Liver (tissue), 3 donors: ENCODE data around the gene SLC27A3.

Source experiments
- ATF3 ChIP-seq: IDR thresholded peaks from 2 replicates; pipeline ENCODE4 v1.6.1; 2016; ENCODE audit warnings: antibody characterized with exemption
- CTCF ChIP-seq: fragments of 150-350 bp; IDR thresholded peaks from 2 replicates; pipeline ENCODE4 v1.5.1; 2017; ENCODE audit warnings: improper control_type of control experiment, low read depth, low read length; ENCODE audit not compliant: missing input control
- GABPA ChIP-seq, 2 donors: IDR thresholded peaks in 1 of 2; conservative IDR thresholded peaks in 1 of 2; 2 replicates each; pipeline ENCODE4 v1.6.1; 2016; ENCODE audit warnings: antibody characterized with exemption in 2 of 2, mild to moderate bottlenecking in 1 of 2, moderate library complexity in 1 of 2
- HNF4A ChIP-seq, 2 donors: conservative IDR thresholded peaks; 2 replicates each; pipeline ENCODE4 v1.6.1; 2016; ENCODE audit warnings: antibody characterized with exemption in 2 of 2, mild to moderate bottlenecking in 2 of 2
- JUND ChIP-seq, 2 donors: IDR thresholded peaks; 2 replicates each; pipeline ENCODE4 v1.6.1; 2016; ENCODE audit warnings: antibody characterized with exemption in 2 of 2
- MAX ChIP-seq: IDR thresholded peaks from 2 replicates; pipeline ENCODE4 v1.6.1; 2016; ENCODE audit warnings: antibody characterized with exemption
- RAD21 ChIP-seq, 2 donors: IDR thresholded peaks; 2 replicates each; pipeline ENCODE4 v1.6.1; 2016; ENCODE audit warnings: antibody characterized with exemption in 2 of 2, mild to moderate bottlenecking in 2 of 2
- REST ChIP-seq: IDR thresholded peaks from 2 replicates; pipeline ENCODE4 v1.6.1; 2016; ENCODE audit warnings: antibody characterized with exemption, mild to moderate bottlenecking
- RXRA ChIP-seq, 2 donors: IDR thresholded peaks; 2 replicates each; pipeline ENCODE4 v1.6.1; 2017 to 2018; ENCODE audit warnings: antibody characterized with exemption in 2 of 2, mild to moderate bottlenecking in 1 of 2
- SP1 ChIP-seq: IDR thresholded peaks from 2 replicates; pipeline ENCODE4 v1.6.1; 2018; ENCODE audit warnings: antibody characterized with exemption, mild to moderate bottlenecking
- YY1 ChIP-seq: IDR thresholded peaks from 2 replicates; pipeline ENCODE4 v1.6.1; 2016; ENCODE audit warnings: antibody characterized with exemption, mild to moderate bottlenecking
- ZBTB33 ChIP-seq: IDR thresholded peaks from 2 replicates; pipeline ENCODE4 v1.6.1; 2016; ENCODE audit warnings: antibody characterized with exemption
- donor health status: healthy.
- donor health status: healthy.

GRCh38 chr1:153792631-153793041 is 17.4 kb downstream of the SLC27A3 start:
- TF ChIP-seq CTCF = no peak
- no peak for TF ChIP-seq GABPA (IDR thresholded peaks at IDR 0.05 in 1 of 2, conservative IDR thresholded peaks at IDR 0.05 in 1 of 2)
- no peak for TF ChIP-seq RAD21 (IDR thresholded peaks at IDR 0.05)
- TF ChIP-seq MAX = no peak
- TF ChIP-seq JUND (IDR thresholded peaks at IDR 0.05) = no peak
- TF ChIP-seq HNF4A (conservative IDR thresholded peaks at IDR 0.05) = no peak
- no peak for TF ChIP-seq RXRA (IDR thresholded peaks at IDR 0.05)
- no peak for TF ChIP-seq REST
- no peak for TF ChIP-seq YY1
- TF ChIP-seq SP1 = no peak
- no peak for TF ChIP-seq ZBTB33
- TF ChIP-seq ATF3 = no peak
